Natural killer cell (primary cell): ENCODE results near the gene CLRN3. TPM values are rescaled to one million over a fixed set of nuclear protein-coding genes. Genes with fewer than 3 reads are reported as not detected.

Experiments used
- ATAC-seq, 3 donors: fragments of 150-1000 bp in 2 of 3; fragments of 200-7000 bp in 1 of 3; cut with Tn5 transposase; 1 replicate in 1 of 3; 2 replicates in 2 of 3; pipeline ENCODE4 v1.10.0; 2021; ENCODE audit warnings: mild to moderate bottlenecking in 2 of 3, moderate library complexity in 2 of 3
- DNase-seq, 2 donors: peaks; one replicate each; pipeline versions ENCODE4 v3.0.0 to v3.0.0-alpha.2; 2013 to 2021; ENCODE audit warnings: mixed read lengths in 1 of 2
- H3K27ac ChIP-seq: one replicate; pipeline ENCODE4 v1.5.1; 2013; ENCODE audit warnings: mild to moderate bottlenecking, low read length
- H3K27me3 ChIP-seq: one replicate; pipeline ENCODE4 v1.6.1; 2013; ENCODE audit warnings: low read length; ENCODE audit not compliant: control insufficient read depth, insufficient read depth
- H3K36me3 ChIP-seq: one replicate; pipeline ENCODE4 v1.6.1; 2013; ENCODE audit warnings: low read length; ENCODE audit not compliant: control insufficient read depth, insufficient read depth
- H3K4me1 ChIP-seq: one replicate; pipeline ENCODE4 v1.6.1; 2013; ENCODE audit warnings: low read length; ENCODE audit not compliant: control insufficient read depth, insufficient read depth
- H3K4me3 ChIP-seq: one replicate; pipeline ENCODE4 v1.5.1; 2013; ENCODE audit warnings: low read length
- H3K9me3 ChIP-seq: one replicate; pipeline ENCODE4 v1.6.1; 2013; ENCODE audit warnings: low read length; ENCODE audit not compliant: control insufficient read depth, insufficient read depth
- H3K27ac Mint-ChIP-seq, 2 donors: one replicate each; pipeline ENCODE4 v1.8.0; 2022; ENCODE audit warnings: mild to moderate bottlenecking in 2 of 2, mixed read lengths in 2 of 2, moderate library complexity in 1 of 2
- H3K27me3 Mint-ChIP-seq, 2 donors: one replicate each; pipeline ENCODE4 v1.8.0; 2022; ENCODE audit warnings: low read depth in 2 of 2, mixed read lengths in 2 of 2
- H3K36me3 Mint-ChIP-seq: one replicate; pipeline ENCODE4 v1.8.0; 2022; ENCODE audit warnings: mixed read lengths
- H3K4me1 Mint-ChIP-seq, 2 donors: one replicate each; pipeline ENCODE4 v1.8.0; 2022; ENCODE audit warnings: mixed read lengths in 2 of 2
- H3K4me3 Mint-ChIP-seq: one replicate; pipeline ENCODE4 v1.8.0; 2022; ENCODE audit warnings: mild to moderate bottlenecking, moderate library complexity, mixed read lengths
- H3K9me3 Mint-ChIP-seq, 2 donors: one replicate each; pipeline ENCODE4 v1.8.0; 2022; ENCODE audit warnings: mixed read lengths in 2 of 2
- WGBS: methylation state at CpG from one replicate; pipeline ENCODE4 v1.1.7; 2013; ENCODE audit warnings: missing lambda C conversion rate; ENCODE audit not compliant: insufficient coverage; 5-methylcytosine and 5-hydroxymethylcytosine counted together
- intact Hi-C: fragments of 100-400 bp; cut with micrococcal nuclease; formaldehyde crosslinking; loops from one replicate; pipeline ENCODE4 v1.14.2; 2022
- total RNA-seq, 4 donors: library from RNA; stranded (reverse); fragments of 120-200 nt in 1 of 4; gene quantifications; one replicate each; pipeline versions ENCODE4 v1.2.3 to v1.2.4, GENCODE V29; 2013 to 2022
- TF ChIP-seq, protein P1 (sequence below): fragments of 200-600 bp; IDR thresholded peaks from one replicate; pipeline ENCODE4 v1.8.0; 2022; ENCODE audit warnings: antibody characterized with exemption

CLRN3 gene, protein sequence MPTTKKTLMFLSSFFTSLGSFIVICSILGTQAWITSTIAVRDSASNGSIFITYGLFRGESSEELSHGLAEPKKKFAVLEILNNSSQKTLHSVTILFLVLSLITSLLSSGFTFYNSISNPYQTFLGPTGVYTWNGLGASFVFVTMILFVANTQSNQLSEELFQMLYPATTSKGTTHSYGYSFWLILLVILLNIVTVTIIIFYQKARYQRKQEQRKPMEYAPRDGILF
- total RNA-seq = not detected
- not detected for total RNA-seq (2013)

DNA sequence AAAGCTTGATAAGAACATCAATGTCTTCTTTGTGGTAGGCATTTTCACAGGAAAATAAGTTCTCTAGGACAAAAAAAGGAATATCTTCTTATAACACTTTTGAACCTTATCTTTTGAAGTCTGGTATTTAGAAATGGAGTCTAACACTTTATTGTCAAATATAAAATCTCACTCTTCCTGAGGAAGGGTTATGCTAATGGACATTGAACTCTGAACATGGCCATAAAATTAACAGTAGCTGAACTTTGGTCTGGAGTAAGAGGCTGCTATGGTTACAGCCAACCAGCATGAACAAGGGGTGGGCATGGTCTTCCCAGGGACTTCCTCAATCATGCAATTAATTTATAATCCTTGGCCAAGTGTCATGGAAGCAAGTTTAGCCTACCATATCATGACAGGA, at the start of gene CLRN3:
Gene CLRN3 (minus strand): TSS at position 199 of the 400 bp plus-strand sequence. CDS start 157 bp downstream, at position 42.
- intact Hi-C loops = no loop called here
- ATAC-seq (no peak), DNase-seq (no peak)
- H3K27ac ChIP-seq = no peak within 1 kb of the TSS
- no peaks in the 10 kb centered on the region for H3K27me3 ChIP-seq
- no peaks in the 10 kb centered on the region for H3K9me3 Mint-ChIP-seq
- no peak within 1 kb of the TSS for H3K27ac Mint-ChIP-seq
- H3K4me3 Mint-ChIP-seq = no peak within 1 kb of the TSS
- H3K27me3 Mint-ChIP-seq = peaks cover 2 to 13% of the 10 kb centered on the region in 2 donors
- no peaks in the 10 kb centered on the region for H3K36me3 Mint-ChIP-seq
- TF ChIP-seq, protein P1, sequence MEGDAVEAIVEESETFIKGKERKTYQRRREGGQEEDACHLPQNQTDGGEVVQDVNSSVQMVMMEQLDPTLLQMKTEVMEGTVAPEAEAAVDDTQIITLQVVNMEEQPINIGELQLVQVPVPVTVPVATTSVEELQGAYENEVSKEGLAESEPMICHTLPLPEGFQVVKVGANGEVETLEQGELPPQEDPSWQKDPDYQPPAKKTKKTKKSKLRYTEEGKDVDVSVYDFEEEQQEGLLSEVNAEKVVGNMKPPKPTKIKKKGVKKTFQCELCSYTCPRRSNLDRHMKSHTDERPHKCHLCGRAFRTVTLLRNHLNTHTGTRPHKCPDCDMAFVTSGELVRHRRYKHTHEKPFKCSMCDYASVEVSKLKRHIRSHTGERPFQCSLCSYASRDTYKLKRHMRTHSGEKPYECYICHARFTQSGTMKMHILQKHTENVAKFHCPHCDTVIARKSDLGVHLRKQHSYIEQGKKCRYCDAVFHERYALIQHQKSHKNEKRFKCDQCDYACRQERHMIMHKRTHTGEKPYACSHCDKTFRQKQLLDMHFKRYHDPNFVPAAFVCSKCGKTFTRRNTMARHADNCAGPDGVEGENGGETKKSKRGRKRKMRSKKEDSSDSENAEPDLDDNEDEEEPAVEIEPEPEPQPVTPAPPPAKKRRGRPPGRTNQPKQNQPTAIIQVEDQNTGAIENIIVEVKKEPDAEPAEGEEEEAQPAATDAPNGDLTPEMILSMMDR = no peak
- H3K36me3 ChIP-seq = no peaks in the 10 kb centered on the region
- H3K4me1 ChIP-seq = no peaks in the 10 kb centered on the region
- H3K4me1 Mint-ChIP-seq = no peaks in the 10 kb centered on the region
- no peaks in the 10 kb centered on the region for H3K9me3 ChIP-seq
- no peak within 1 kb of the TSS for H3K4me3 ChIP-seq

DNA sequence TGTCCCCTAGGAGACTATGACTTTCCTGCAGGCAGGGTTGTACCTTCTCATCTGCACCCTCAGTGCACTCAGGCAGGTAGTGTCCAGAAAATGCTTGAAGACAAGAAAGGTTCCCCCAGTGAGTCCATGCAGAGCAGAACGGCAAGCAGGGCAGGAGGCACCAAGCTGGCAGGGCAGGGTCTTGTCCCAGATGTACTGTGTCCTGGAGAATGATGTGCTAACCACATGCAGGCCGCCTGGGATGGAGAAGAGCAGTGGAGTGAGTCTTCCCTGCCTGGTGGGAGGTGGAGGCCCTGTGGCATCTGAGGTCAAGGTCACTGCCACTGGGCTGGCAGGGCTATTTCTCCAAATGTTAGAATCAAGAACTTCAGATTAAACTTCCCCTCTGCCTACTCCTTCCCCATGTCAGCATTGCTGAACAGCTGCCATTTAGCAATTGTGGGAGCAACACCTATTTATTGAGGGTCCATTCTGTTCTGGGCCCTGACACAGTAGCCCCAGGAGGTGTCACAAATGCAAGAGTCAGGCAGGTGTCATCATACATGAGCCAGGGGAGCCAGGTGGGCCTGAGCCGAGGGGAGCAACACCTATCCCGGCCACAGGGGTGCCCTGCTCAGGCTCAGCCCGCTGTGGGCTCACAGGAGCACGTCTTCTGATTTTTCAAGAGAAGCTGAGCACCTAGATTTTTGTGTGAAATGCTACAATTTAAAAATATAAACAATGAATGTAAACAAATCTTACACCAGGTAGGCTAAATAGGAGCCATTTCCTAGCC, 48.3 kb upstream of the CLRN3 start:
- ATAC-seq (no peak), DNase-seq (no peak)
- Mint-ChIP-seq H3K9me3 (no peaks in the 10 kb centered on the region), H3K27ac (no peak overlapping the region), H3K27me3 (peaks cover 18 to 28% of the 10 kb centered on the region in 2 donors), H3K4me1 (peaks cover 0 to 9% of the 10 kb centered on the region in 2 donors), H3K4me3 (no peak overlapping the region), H3K36me3 (no peaks in the 10 kb centered on the region)
- Histone ChIP-seq H3K27ac (no peak overlapping the region), H3K4me3 (no peak overlapping the region), H3K27me3 (no peaks in the 10 kb centered on the region), H3K4me1 (no peaks in the 10 kb centered on the region), H3K9me3 (no peaks in the 10 kb centered on the region), H3K36me3 (no peaks in the 10 kb centered on the region)
- TF ChIP-seq, protein P1 = no peak
- intact Hi-C loops = no loop called here
- 87% methylated on average over 5 of the region's 6 CpGs for WGBS

DNA sequence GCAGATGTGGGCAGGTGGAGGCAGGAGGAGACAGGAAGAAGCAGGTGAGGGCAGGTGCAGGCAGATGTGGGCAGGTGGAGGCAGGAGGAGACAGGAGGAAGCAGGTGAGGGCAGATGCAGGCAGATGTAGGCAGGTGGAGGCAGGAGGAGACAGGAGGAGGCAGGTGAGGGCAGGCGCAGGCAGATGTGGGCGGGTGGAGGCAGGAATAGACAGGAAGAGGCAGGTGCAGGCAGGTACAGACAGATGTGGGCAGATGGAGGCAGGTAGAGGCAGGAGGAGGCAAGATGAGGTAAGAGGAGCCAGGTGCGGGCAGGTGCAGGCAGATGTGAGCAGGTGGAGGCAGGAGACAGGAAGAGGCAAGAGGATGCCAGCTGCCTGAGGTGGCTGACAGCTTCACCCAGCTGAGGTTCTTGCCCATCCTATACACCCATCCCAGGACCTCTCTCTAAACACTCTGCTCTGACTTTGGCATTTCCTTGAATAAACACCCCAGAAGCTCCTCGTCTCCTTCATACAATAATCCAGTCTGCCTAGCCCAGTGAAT, 47.1 kb upstream of the CLRN3 start:
- no peaks in the 10 kb centered on the region for H3K4me1 Mint-ChIP-seq
- H3K4me3 Mint-ChIP-seq = no peak overlapping the region
- H3K27ac Mint-ChIP-seq = no peak overlapping the region
- H3K36me3 Mint-ChIP-seq = no peaks in the 10 kb centered on the region
- peaks cover 18 to 37% of the 10 kb centered on the region in 2 donors for H3K27me3 Mint-ChIP-seq
- H3K27me3 ChIP-seq = no peaks in the 10 kb centered on the region
- H3K9me3 Mint-ChIP-seq = no peaks in the 10 kb centered on the region
- no peak overlapping the region for H3K4me3 ChIP-seq
- DNase-seq (no peak), ATAC-seq (no peak)
- TF ChIP-seq, protein P1 = no peak
- 86% methylated on average over 4 of the region's 4 CpGs for WGBS
- no peaks in the 10 kb centered on the region for H3K9me3 ChIP-seq
- no peaks in the 10 kb centered on the region for H3K4me1 ChIP-seq
- intact Hi-C loops = no loop called here
- no peak overlapping the region for H3K27ac ChIP-seq
- H3K36me3 ChIP-seq = no peaks in the 10 kb centered on the region
